A549 (cell line): ENCODE measurements around the gene DCAF4.

Experiments used
- CEBPB ChIP-seq, 2 experiments: fragments of >200 bp in 1 of 2; sonication (Bioruptor Twin) in 1 of 2; formaldehyde crosslinking in 1 of 2; IDR thresholded peaks; 2 replicates each; pipeline ENCODE4 v1.6.1; 2012 to 2016
- CHD2 ChIP-seq: fragments of 150-350 bp; IDR thresholded peaks from 2 replicates; pipeline ENCODE4 v1.6.1; 2014; ENCODE audit warnings: low read length; ENCODE audit not compliant: partially characterized antibody
- CHD4 ChIP-seq: fragments of 200-600 bp; sonication (generic); IDR thresholded peaks from 2 replicates; pipeline ENCODE4 v1.6.1; 2016; ENCODE audit warnings: antibody characterized with exemption, mild to moderate bottlenecking, borderline replicate concordance
- EHF ChIP-seq: fragments of 250-450 bp; sonication (Bioruptor Pico); IDR thresholded peaks from 2 replicates; pipeline ENCODE4 v1.5.0; 2020; ENCODE audit warnings: mild to moderate bottlenecking
- ESRRA ChIP-seq: fragments of 150-350 bp; IDR thresholded peaks from 2 replicates; pipeline ENCODE4 v1.6.1; 2014; ENCODE audit warnings: mild to moderate bottlenecking, low read length, borderline replicate concordance
- GATA3 ChIP-seq: IDR thresholded peaks from 2 replicates; pipeline ENCODE4 v1.6.1; 2012; ENCODE audit warnings: borderline replicate concordance
- MAZ ChIP-seq: fragments of 150-350 bp; IDR thresholded peaks from 2 replicates; pipeline ENCODE4 v1.6.1; 2014; ENCODE audit warnings: antibody characterized with exemption, low read depth, low read length, borderline replicate concordance
- PHF8 ChIP-seq: fragments of 200-600 bp; sonication (generic); IDR thresholded peaks from 2 replicates; pipeline ENCODE4 v1.6.1; 2016; ENCODE audit warnings: low read depth, mild to moderate bottlenecking, antibody characterized with exemption, moderate library complexity, borderline replicate concordance
- POLR2A ChIP-seq: IDR thresholded peaks from 2 replicates; pipeline ENCODE4 v1.6.1; 2012; ENCODE audit warnings: mild to moderate bottlenecking, low read length
- POLR2AphosphoS2 ChIP-seq: conservative IDR thresholded peaks from 2 replicates; pipeline ENCODE4 v1.6.1; 2012; ENCODE audit warnings: low read length, improper control_type of control experiment, inconsistent platforms
- RCOR1 ChIP-seq: fragments of 150-350 bp; IDR thresholded peaks from 2 replicates; pipeline ENCODE4 v1.6.1; 2014; ENCODE audit warnings: antibody characterized with exemption, low read length, low read depth
- TF ChIP-seq, protein P1 (sequence below): fragments of >200 bp; sonication (Bioruptor Twin); formaldehyde crosslinking; IDR thresholded peaks from 3 replicates; pipeline ENCODE4 v1.5.1; 2016
- TF ChIP-seq, protein P2 (sequence below): fragments of 150-350 bp; IDR thresholded peaks from 2 replicates; pipeline ENCODE4 v1.6.1; 2014; ENCODE audit warnings: low read depth, mild to moderate bottlenecking, low read length
- TF ChIP-seq, protein P3 (sequence below): fragments of 200-600 bp; sonication (generic); IDR thresholded peaks from 2 replicates; pipeline ENCODE4 v1.6.1; 2016; ENCODE audit warnings: antibody characterized with exemption, mild to moderate bottlenecking, moderate library complexity

DNA sequence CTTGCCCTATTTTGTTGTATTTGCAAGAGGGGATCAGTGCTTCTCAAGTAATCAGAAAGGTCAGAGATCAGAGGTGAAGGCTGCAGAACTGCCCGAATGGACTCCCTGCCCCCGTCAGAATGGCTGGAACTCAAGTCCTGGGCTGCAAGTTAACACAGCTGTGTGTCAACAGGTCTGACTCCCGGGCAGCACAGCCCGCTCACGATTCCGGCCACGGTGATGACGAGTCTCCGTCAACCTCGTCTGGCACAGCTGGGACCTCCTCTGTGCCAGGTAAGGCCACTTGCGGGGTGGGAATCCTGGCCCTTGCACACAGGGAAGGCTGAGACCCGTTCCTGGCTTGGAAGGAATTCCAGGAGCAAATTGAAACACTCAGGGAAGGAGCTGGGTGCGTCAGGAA, 13.4 kb downstream of the DCAF4 start:
- TF ChIP-seq CEBPB (IDR thresholded peaks at IDR 0.05) (no peak), POLR2A (no peak), POLR2AphosphoS2 (no peak), EHF (CRISPR knock-in tag) (no peak), ESRRA (no peak), RCOR1 (no peak), CHD4 (no peak), GATA3 (no peak), CHD2 (no peak), PHF8 (no peak), MAZ (no peak)
- TF ChIP-seq, protein P1, sequence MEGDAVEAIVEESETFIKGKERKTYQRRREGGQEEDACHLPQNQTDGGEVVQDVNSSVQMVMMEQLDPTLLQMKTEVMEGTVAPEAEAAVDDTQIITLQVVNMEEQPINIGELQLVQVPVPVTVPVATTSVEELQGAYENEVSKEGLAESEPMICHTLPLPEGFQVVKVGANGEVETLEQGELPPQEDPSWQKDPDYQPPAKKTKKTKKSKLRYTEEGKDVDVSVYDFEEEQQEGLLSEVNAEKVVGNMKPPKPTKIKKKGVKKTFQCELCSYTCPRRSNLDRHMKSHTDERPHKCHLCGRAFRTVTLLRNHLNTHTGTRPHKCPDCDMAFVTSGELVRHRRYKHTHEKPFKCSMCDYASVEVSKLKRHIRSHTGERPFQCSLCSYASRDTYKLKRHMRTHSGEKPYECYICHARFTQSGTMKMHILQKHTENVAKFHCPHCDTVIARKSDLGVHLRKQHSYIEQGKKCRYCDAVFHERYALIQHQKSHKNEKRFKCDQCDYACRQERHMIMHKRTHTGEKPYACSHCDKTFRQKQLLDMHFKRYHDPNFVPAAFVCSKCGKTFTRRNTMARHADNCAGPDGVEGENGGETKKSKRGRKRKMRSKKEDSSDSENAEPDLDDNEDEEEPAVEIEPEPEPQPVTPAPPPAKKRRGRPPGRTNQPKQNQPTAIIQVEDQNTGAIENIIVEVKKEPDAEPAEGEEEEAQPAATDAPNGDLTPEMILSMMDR: no peak
- TF ChIP-seq, protein P2, sequence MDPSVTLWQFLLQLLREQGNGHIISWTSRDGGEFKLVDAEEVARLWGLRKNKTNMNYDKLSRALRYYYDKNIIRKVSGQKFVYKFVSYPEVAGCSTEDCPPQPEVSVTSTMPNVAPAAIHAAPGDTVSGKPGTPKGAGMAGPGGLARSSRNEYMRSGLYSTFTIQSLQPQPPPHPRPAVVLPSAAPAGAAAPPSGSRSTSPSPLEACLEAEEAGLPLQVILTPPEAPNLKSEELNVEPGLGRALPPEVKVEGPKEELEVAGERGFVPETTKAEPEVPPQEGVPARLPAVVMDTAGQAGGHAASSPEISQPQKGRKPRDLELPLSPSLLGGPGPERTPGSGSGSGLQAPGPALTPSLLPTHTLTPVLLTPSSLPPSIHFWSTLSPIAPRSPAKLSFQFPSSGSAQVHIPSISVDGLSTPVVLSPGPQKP: no peak
- TF ChIP-seq, protein P3, sequence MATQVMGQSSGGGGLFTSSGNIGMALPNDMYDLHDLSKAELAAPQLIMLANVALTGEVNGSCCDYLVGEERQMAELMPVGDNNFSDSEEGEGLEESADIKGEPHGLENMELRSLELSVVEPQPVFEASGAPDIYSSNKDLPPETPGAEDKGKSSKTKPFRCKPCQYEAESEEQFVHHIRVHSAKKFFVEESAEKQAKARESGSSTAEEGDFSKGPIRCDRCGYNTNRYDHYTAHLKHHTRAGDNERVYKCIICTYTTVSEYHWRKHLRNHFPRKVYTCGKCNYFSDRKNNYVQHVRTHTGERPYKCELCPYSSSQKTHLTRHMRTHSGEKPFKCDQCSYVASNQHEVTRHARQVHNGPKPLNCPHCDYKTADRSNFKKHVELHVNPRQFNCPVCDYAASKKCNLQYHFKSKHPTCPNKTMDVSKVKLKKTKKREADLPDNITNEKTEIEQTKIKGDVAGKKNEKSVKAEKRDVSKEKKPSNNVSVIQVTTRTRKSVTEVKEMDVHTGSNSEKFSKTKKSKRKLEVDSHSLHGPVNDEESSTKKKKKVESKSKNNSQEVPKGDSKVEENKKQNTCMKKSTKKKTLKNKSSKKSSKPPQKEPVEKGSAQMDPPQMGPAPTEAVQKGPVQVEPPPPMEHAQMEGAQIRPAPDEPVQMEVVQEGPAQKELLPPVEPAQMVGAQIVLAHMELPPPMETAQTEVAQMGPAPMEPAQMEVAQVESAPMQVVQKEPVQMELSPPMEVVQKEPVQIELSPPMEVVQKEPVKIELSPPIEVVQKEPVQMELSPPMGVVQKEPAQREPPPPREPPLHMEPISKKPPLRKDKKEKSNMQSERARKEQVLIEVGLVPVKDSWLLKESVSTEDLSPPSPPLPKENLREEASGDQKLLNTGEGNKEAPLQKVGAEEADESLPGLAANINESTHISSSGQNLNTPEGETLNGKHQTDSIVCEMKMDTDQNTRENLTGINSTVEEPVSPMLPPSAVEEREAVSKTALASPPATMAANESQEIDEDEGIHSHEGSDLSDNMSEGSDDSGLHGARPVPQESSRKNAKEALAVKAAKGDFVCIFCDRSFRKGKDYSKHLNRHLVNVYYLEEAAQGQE: no peak
